HG02623 (cell line): Measurements from ENCODE around the gene GSTT2B.
"Not testable (repeated sequence)": the region's sequence is repeated elsewhere in the genome, so short reads cannot be mapped to it uniquely, and the experiment has no call there.

ENCODE experiments used
- ATAC-seq: cut with Tn5 transposase; IDR thresholded peaks from one replicate; pipeline ENCODE4 v1.9.1; 2021; ENCODE audit warnings: moderate library complexity; ENCODE audit not compliant: unreplicated experiment

The GSTT2B gene

DNA sequence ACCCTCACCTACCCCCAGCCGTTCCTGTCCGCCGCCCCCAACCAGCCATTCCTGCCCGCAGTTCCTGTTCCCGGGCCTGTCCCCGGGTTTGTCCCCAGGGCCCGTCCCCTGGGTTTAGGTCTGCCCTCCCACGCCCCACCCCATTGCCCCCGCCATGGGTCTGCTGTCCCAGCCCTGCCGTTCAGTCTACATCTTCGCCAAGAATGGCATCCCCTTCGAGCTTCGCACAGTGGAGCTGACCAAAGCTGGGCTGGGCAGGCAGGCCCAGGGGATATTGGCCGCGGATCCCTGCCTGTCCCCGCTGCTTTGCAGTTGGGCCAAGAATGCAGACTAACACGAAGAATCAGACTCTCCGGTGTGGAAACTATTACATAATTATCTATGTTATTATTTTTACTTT lies 11.2 kb downstream of the GSTT2B start:
- not testable (repeated sequence) for ATAC-seq

DNA sequence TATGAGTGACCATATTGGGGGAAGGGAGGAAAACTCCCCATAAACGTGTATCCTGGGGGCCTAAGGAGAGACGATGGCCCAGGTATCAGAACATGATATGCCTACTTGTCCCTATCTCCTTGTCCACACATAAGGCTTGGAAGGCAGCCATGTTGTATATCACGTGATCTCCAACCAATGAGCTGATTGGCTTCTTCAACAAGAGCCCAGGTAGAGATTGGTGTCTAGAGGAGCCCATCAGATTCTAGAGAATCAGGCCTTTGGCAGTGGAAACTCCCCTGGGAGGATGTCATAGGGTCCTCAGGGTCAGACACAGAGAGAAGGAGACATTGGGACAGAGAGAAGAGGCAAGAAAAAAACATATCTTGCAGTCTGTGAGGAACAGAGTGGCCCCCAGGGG lies 13.6 kb downstream of the GSTT2B start:
- not testable (repeated sequence) for ATAC-seq

DNA sequence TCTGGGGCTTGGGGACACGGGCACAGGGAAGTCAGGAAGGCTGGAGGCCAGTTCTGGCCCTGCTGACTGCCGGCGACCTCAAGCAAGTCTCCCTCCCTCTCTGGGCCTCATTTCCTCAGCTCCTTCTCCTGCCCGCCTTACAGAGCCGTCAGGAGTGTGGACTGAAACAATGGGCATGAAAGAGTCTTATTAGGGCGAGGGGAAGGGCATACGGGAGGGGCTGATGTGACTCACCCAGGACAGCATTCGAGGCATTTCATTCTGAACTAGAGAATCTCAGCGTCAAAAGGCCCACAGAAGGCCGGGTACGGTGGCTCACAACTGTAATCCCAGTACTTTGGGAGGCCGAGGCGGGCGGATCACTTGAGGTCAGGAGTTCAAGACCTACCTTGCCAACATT lies 20.8 kb downstream of the GSTT2B start:
- ATAC-seq, result not testable (repeated sequence)

DNA sequence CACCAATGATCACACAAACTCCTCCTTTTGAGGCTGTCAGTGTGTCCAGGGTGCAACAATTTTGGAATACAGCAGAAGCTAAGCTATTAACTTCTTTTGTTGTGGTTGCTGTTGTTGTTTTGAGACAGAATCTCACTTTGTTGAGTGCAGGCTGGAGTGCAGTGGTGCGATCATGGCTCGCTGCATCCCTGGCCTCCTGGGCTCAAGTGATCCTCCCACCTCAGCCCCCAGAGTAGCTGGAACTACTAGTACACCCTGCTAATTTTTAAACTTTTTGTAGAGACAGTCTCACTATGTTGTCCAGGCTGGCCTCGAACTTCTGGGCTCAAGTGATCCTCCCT lies 22.0 kb downstream of the GSTT2B start:
- no peak for ATAC-seq

- ATAC-seq, result no peak
Observed at GRCh38 chr22:23938328-23939016, 22.5 kb downstream of the GSTT2B start.

- no peak for ATAC-seq
Observed at GRCh38 chr22:23926561-23926960, 34.4 kb downstream of the GSTT2B start.

- no peak for ATAC-seq
Observed at GRCh38 chr22:23925020-23925606, 35.9 kb downstream of the GSTT2B start.

DNA sequence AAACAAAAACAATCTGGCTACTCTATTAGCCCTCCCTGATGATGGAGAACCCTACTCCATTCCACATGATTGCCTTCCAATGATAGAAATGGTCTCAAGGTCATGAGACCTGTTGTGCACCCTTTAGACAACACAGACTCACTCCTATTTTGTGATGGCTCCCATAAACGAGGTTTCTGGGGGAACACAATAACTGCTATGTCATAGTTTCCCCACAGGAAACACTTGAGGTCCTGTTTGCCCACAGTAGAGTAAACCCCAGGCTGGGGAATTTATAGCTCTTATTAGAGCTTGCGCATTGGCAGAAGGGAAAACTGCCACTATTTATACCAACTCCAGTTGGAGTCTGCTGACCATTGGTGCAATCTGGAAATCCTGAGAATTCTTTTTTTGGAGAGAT lies 38.1 kb downstream of the GSTT2B start:
- ATAC-seq, result no peak

DNA sequence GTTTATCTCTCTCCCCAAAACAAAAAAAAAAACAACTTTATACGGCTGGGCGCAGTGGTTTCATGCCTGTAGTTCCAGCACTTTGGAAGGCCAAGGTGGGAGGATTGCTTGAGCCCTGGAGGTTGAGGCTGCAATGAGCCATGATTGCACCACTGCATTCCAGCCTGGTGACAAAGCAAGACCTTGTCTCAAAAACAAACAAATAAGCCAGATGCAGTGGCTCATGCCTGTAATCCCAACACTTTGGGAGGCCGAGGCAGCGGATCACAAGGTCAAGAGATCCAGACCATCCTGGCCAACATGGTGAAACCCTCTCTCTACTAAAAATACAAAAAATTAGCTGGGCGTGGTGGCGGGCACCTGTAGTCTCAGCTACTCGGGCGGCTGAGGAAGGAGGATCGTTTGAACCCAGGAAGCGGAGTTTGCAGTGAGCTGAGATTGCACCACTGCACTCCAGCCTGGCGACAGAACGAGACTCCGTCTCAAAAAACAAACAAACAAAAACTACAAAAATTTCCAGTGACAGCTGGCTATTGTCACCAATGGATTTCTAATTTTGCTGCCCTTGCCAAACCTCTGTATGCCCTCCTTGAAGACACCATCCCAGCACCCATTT lies 39.3 kb downstream of the GSTT2B start:
- ATAC-seq, result not testable (repeated sequence)

DNA sequence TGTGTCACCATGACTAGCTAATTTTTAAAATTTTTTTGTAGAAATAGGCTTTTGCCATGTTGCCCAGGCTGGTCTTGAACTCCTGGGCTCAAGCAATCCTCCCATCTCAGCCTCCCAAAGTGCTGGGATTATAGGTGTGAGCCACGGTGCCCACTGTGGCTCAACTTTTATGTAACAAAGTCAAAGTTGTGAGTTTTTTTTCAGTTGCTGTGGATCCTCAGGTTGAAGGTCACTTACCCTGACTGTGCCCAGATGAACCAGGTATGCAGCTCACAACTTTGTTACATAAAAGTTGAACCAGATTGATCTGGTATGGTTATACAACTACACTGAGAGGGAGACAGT lies 40.8 kb downstream of the GSTT2B start:
- not testable (repeated sequence) for ATAC-seq

DNA sequence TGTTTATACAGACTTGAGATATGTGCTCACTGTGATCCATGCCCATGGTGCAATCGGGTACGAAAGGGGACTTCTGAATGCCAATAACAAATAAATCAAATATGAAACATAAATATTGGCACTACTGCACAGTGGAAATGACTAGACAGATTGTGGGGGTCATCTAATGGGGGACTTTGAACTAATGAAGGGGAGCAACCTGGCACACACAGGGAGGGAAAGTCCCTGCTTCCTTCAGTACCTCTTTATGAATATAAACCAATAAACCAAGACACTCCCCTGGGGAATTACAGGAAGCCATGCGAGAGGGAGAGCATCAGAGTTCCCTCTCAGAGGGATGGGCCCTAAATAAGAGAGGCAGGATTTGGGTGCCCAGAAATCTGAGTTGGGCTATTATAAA lies 45.7 kb downstream of the GSTT2B start:
- no peak for ATAC-seq

GRCh38 chr22:23913661-23914353 lies 47.2 kb downstream of the GSTT2B start:
- ATAC-seq, result peak; percentile 98

- no peak for ATAC-seq
Observed at GRCh38 chr22:23913306-23913660, 47.7 kb downstream of the GSTT2B start.

GRCh38 chr22:23912293-23912903 lies 48.6 kb downstream of the GSTT2B start:
- no peak for ATAC-seq

DNA sequence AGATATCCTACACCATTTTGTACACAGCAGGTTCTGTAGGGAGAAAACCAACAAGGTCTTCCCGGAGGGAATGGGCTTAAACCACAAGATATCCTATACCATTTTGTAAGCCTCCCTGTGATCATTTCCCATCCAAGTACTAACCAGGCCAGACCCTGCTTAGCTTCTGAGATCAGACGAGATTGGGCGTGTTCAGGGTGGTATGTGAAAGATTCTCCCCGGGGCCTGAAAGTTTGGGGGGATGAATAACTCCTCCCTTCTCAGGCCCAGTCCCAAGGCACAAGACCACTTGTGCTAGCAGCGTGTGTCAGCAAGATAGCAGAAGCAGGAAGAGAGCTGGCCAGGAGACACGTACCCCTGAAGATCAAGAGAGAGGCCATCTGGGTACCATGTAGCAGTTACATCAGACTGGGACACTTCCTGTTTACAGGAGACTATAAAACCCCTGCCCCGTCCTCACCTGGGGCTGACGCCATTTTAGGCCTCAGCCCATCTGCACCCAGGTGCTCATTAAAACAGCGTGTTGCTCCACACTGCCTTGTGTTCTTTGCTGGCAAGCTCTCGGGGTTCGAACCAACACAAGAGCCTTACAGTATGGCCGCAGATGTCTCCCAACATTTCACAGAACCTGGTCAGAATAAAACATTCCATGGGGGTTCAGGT lies 49.5 kb downstream of the GSTT2B start:
- ATAC-seq, result no peak

DNA sequence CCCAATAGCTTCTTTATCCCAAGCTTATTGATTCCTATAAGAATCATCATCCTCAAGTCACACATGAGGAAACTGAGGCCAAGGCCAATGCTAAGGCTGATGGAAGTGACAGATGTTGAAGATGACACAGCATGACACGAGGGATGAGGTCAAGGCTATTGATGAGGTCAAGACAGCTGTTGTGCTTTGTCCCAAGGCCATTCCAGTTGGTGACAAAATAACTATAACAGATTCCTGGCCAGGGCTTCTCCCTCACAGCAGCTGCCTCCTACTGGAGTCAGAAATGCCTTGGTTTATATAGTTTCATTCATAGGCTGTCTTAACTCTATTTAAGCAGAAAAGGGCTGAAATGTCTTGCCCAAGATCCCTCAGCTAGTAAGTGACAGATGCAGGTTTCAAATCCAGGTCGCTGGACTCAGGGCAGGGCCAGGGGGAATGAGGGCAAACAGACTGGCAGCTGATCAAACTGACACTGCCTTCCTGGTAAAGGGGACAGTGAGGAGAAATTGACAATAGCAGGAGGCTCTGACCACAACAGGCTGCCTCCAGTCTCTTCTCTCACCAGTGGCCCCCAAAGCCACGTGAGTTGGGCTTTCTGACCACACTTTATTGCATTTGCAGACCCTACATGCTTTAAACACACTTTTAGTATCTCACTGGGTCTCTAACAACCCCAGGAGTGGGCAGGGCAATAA lies 50.4 kb downstream of the GSTT2B start:
- no peak for ATAC-seq

DNA sequence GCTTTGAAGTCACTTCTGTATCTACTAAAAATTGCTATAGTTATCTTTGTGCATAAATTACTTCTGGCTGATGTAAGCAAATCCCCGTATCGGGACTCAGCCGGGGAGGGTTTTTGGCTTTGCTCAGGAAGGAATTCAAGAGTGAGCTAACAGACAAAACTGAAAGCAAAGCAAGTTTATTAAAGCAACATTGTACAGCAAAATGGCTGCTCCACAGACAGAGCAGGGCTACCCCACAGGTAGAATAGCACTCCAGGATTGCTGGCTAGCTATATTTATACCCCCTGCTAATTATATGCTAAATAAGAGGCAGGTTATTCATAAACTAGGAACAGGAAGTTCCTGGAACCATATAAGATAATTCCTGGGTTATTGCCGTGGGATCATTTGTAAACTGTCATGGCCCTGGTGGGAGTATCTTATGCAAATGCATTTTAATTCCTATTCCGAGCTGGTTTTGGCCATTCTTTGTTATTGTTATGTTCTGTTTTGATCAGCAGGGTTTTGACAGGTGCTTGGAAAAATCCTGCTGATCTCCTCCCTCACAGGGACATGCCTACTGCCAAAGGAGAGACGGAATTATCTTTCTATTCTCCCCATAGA lies 51.6 kb downstream of the GSTT2B start:
- ATAC-seq, result no peak

DNA sequence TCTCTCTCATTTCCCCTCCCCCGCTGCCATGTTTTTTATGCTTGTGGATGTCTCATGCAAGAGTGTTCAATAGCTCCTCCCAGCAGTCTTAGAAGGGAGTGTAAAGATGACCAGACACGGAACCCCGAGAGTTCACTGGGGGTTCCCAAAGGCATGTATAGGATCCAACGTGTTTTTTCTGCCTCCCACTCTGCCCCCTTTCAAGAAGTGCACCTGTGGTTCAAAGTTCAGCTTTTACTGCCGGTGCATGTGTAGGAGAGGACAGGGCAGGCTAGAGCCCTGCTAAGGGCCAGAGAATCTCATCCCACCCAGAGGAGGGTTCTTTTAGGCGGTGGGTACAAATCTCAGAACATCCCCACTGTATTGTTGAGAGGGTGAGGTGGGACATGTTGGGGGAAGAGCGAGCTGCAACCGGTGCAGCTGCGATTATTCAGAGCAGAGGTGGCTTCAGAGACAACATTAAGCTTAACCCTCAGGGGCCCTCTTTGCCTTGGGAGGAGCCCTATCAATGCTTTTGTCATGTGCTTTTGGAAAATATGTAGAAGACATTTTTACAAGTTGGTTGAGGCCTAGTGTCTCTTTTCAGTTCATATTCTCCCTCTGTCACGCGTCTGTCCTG lies 52.3 kb downstream of the GSTT2B start:
- no peak for ATAC-seq

DNA sequence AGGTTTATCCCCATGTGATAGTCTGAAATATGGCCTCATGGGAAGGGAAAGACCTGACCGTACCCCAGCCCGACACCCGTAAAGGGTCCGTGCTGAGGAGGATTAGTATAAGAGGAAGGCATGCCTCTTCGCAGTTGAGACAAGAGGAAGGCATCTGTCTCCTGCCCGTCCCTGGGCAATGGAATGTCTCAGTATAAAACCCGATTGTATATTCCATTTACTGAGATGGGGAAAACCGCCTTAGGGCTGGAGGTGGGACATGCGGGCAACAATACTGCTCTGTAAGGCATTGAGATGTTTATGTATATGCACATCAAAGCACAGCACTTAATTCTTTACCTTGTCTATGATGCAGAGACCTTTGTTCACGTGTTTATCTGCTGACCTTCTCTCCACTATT lies 53.6 kb downstream of the GSTT2B start:
- ATAC-seq, result not testable (repeated sequence)
